Hematopoietic multipotent progenitor cell treated with erythropoietin and hydrocortisone succinate and interleukin-3 and kit ligand, for 8 days (in vitro differentiated cells): ENCODE results near the gene WDR5.

Source experiments
- DNase-seq: peaks from one replicate; pipeline ENCODE4 v3.0.0-alpha.2; 2015

Gene WDR5

DNA sequence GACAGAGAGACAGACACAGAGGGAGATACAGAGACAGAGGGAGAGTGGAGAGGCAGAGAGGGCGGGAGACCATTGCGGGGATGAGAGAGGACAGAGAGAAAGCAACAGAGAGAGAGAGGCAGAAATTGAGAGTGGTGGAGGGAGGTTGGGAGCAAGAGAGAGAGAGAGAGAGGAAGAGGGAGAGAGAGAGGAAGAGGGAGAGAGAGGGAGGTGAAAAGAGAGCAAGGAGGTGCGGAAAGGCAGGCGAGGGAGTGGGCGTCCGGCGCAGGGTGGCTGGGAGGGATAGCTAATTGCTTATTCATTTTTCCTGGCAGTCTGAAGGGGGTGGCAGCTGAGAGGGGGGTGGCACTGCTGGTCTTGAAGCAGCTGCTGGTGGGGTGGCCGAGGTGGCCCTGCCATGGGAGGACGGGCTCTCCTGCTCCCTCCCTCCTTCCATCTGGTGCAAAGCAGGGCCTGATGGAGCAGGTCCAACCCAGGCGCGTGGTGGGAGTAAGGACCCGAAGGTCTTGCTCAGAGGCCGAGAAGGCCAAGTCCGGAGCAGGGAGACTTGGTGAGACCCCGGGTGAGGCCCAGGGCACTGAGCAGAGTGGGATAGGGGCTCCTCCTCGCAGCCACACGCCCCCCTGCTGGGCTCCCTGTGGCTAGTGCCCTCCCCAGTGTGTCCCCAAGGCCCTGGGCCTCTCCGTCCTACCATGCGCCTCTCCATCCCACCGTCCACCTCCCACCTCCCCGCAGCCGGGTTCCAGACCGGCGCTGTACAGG lies 53.8 kb downstream of the WDR5 start:
- DNase-seq: no peak

DNA sequence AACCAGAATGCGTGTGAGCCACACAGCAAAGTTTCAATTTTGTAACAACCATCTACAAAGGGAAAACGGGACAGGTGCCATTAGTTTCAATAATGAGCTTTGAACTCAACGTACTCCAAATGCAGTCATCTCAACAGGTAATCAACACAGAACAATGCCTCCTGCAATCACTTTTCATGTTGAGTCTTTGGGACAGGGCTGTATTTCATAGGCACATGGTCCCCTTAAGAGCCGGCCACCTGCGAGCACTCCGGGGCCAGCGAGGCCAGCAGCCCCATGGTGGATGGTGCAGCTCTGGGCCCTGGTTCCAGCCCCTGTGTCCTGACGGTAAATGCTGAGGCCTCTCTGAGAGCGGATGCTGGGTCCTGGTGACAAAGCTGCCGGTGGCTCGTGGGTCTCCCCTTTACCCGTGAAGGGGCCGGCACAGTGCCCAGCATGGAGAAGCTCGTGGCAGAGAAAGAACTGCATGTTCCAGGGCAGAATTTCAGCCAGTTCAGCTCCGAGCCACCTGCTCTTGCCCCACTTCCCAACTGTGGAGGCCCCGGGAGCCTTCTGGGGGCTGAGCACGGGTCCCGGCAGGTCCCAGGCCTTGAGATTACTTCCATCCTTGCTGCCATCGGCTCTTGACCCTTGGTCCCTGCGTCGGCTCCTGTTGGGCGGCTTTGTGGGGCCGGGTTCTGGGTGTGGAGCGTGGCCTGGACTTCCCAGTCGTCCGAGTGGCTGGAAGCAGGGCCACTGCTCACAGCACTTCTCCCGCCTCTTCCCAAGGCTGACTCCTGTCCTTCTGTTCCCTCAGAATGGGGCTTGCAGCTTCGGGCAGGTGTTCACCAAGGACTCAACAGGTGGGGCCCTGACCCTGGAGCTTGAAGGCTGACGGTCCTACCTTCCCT lies 54.6 kb downstream of the WDR5 start:
- DNase-seq: no peak

DNA sequence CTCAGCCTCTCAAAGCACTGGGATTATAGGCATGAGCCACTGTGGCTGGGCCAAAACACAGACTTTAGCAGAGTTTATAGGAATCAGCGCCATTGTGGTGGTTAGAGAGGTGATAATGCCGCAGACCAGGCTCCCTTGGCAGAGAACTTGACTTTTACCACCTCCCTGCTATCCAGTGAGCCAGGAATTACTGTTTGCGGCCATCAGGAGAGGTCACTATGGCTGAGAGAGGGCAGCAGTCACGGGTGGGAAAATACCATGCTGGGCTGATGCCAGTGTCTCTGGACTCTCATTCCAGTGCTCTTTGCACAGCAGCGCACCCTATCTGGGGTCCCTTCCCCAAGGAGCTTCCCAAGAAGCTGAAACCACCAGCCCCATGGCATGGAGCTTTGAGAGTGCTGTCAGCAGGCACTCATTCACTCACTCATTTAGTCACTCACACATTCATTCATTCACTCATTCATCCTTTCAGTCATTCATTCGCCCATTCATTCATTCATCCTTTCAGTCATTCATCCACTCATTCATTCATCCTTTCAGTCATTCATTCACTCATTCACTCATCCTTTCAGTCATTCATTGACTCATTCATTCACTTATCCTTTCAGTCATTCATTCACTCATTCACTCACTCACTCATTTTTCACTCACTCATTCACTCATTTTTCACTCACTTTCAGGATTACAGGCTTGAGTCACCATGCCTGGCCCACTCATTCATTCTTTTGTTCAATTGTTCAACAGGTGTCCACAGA lies 55.8 kb downstream of the WDR5 start:
- no peak for DNase-seq

DNA sequence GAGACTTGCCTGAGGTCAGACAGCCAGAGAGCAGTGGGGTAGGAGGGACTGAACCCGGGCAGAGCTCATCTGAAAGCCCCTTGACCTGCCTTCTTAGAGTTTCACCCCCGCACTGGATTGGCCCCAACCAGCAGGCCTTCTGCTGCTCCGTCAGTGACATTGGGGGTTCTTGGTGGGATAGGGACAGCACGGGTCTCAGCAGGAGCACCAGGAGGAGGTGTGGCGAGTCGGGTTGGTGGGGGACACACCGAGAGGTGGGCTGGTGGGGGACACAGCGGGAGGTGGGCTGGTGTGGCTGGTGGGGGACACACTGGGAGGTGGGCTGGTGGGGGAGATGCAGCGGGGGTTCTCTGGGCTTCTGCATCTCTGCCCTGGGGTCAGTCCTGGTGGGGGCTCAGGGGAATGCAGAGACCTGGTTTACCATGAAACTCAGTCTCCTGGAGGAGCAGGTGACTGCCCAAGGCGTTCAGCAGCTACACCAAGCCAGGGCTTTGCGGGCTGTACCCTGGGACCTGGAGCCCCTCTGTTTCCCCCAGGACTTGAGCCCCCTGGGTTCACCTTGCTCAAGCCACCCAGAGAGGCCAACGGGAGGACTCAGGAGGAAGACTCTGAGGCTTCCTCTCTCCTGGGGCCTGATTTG lies 56.5 kb downstream of the WDR5 start:
- DNase-seq: no peak

DNA sequence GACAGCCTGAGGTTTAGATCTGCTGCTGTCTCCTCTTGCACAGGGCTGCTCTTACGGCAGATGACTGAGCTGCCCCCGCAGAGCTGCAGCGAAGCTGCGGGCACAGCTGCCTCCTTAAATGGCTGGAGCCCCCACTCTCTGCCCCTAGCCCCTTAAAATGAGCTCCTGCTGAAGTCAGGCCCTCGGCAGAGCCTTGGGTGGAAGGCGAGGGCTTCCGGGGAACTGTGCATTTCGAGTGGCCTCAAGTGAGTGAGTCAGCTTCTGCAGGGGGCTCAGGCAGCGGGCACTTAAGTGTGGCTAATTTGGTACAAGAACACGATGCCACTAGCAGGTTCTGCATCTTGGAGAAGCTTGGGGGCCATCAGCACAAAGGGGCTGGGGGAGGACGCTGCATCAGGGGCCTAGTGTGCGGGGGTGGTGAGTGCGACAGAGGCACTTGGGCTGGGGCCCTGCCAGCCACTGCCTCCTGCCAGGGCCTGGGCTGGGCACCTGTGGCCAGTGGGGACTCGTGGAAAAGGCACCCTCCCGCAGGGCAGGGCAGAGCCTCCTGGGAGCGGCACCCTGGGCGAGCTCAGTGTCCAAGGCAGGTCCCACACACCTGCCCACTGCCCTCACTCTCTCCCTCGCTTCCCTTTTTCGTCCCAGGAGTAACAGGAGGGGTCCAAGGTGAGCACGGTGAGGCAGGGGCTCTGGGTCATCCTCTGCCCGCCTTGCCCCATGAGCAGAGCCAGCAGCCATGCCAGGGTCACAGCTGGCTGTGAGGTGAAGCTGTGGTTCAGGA lies 57.3 kb downstream of the WDR5 start:
- DNase-seq: no peak

DNA sequence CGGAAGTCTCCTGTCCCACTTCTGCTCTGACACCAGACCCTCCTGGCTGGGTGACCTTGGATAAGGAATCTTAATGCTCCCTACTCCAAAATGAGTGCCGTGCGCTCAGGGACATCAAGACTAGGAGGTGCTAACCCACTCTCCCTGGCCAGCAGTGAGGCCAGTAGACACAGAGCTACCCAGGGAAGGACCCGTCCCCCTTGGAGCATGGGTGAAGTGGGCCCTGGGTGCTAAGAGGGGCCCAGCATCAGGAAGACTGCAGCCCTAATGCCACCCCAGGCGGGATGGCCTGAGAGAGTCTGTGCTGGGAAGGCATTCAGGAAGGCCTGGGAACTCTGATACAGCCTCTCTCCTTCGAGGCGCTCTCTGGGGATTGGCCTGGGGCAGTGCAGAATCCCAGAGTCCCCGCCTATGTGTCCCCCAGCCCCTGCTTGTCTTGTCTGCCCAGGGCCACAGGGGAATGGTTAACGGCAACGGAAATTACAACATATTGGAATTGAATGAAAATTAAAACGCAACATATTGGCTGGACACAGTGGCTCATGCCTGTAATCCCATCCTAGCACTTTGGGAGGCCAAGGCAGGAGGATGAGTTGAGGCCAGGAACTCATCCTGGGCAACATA lies 58.1 kb downstream of the WDR5 start:
- DNase-seq: no peak

DNA sequence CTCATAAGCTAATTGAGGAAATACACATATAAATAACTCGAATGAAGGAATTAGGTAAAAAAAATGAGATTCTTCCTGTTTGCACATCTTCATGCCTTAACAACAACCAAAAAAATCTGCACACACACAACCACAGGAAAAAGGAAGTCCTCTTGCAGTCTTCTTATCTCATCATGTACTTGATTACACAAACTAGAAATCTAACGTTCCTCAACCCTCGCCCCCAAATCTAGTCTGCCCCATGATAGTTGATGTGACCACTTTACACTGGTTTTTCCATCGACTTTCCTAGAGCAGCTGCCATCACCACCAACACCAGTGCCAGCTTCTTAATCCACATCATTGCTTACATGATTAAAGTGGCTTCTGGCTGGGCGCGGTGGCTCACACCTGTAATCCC lies 59.7 kb downstream of the WDR5 start:
- peak; percentile 8 for DNase-seq

DNA sequence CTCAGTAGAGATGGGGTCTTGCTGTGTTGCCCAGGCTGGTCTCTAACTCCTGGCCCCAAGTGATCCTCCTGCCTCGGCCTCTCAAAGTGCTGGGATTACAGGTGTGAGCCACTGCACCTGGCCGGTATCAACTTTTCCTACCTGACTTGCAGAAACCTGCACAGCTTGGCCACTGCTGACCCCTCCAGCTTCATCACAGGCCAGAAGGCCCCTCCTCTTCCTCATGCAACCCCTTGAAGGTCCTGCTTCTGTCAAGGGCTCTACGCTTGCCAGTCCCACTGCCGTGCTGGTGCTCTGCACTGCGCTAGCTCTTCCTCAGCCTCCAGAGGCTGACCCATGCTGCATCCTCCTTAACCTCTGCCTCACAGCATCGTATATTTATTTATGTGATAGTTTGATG lies 61.0 kb downstream of the WDR5 start:
- DNase-seq: no peak

DNA sequence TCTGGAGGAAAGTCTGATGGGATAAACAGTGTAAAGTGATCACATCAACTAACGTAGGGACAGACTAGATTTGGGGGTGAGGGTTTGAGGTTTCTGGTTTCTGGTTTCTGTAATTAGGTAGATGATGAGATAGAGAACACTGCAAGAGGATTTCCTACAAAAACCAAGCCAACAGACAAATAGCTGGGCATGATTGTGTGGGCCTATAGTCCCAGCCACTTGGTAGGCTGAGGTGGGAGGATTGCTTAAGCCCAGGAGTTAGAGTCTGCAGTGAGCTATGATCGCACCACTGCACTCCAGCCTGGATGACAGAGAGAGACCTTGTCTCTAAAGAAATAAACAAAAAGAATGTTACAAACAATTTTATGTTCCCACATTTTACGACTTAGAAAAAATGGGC lies 62.9 kb downstream of the WDR5 start:
- no peak for DNase-seq

DNA sequence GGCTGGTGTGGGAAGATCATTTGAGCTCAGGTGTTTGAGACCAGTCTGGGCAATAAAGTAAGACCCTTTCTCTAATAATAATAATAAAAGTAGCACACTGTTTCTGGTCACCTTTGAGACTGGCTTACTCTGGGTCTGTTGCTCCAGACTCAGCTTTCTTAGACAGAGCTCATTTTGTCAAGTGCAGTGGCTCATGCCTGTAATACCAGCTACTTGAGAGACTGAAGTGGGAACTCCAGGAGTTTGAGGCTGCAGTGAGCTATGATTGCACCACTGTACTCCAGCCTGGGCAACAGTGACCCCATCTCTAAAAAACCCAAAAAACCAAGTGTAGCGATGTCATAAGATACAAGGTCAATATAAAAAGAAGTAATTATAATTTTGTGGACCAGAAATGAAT lies 64.8 kb downstream of the WDR5 start:
- no peak for DNase-seq

DNA sequence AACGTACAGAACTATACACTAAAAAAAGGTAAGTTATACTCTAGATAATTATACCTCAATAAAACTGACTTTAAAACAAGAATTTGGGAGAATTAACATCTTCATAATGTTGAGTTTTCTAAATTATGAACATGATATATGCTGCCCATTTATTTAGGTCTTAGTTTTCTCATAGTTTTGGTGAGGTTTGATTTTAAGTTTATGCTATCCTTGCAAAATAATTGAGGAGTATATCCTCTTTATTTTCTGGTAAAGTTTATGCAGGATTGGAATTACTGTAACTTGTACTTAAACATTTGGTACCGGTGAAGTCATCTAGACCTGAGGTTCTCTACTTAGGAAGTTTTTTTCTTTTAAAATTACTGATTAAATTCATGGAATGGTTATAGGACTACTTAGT lies 67.3 kb downstream of the WDR5 start:
- no peak for DNase-seq

DNA sequence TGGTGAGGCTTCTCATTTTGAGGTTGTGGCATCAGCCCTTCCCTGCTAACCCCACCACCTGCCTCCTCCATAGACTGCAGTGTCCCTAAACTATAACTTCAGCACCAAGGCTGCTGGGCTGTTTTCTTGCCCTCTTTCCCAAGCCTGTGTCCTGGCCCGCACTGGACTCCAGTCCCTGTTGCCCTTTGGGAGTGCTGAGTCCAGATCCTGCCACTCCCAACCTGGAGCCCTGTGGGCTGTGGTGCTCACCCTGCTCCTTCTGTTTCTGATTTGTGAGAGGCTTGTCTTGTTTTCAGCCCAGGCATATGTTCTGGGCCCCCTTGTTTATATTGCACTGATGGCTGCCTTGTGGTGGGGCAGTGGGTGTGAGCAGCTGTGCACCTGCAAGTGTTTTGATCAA lies 68.2 kb downstream of the WDR5 start:
- DNase-seq: no peak

DNA sequence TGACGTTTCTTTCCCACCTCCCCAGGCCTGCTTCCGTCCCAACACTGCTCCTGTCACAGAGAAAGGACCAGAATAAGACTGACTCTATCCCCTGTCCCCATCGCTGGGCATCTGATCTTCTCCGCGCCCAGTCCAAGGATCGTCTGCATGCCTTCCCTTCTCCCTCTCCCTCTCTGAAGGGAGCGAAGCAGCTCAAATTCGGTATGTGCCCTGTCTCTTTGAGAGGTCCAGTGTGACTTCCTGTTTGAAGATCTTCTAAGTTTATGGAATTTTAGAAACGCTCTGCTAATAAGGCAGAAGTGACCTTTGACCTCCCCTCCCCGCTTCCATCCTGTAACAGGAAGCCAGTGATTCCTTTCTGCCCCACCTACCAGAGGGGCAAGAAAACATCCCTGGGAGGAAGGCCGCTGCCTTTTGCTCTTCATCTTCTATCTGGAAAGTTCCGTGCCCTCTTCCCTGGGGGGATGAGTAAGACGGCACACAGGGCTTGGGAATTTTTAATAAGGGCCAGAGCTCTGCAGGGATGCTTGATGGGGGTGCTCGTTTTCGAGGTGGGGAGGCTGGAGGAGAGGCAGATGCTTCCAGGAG lies 69.2 kb downstream of the WDR5 start:
- DNase-seq: no peak

DNA sequence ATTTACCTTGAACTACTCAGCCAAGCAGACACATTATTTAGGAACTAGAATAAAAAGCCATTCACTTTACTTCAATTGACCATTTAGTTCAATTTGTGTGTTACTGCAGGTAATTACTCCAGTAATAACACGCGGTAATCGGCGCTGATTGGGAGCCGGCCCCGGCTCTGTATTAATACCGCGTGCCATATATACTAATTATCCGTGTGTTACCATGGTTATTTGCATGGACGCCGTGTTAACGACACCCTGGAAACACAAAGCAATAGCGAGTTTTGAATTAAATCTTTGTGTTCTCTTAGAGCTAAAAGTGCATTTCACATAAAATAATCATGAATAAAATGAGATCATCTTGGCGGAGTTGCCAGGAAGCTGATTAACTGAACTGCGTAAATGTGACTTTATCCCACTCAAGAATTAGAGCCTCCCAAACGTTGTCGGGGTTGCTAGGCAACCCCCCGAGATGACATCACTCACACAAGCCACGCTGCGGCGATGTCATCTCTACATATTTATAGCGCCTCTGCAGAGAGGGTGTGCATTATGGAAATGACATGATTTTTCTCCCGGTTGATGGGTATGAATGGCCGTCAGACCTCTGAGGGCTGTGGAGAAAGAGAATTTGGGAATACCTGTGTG lies 69.9 kb downstream of the WDR5 start:
- no peak for DNase-seq

DNA sequence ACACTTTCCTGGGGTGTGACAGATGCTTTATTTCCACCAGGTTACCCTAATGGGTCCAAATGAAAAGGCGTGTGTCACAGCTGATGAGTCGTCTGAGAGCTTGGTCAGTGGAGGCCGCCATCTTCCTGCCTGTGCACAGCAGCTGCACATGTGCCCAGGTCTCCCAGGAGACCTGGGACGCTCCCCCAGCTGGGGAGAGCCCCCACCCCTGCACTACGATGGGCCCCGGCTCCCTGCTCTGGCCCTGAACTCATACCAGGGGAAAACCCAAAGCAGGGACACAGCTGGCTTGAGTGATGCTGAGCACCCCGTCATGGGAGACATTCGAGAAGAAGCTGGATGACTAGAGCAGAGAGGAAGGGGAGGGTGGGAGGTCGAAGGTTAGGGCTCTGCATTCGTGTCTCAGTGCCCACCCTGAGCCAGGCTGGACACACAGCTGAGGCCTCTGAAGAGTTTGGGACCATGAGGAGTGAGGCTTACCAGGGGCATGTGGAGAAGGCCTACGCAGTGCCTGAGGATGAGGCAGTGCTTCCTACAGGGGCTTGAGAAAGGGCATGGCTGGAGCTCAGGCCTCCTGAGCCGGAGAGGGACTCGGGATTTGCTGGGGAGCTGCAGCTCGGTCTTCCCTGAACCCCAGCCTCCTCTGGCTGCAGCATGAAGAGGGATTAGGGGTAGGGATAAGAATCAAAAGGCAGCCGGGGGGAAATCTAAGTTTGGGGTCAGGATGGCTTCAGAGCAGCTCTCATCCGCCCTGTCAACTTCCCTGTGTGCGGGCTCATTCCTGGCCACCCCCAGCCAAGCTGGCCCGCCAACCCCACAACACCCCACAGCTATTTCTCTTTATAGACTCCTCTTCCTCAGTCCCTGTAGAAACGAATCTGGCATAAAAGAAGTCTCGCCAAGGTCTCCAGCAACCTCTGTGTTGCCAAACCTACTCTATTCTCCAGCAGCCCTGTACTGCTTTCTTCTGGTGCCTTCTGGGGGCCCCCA lies 70.7 kb downstream of the WDR5 start:
- DNase-seq: no peak

DNA sequence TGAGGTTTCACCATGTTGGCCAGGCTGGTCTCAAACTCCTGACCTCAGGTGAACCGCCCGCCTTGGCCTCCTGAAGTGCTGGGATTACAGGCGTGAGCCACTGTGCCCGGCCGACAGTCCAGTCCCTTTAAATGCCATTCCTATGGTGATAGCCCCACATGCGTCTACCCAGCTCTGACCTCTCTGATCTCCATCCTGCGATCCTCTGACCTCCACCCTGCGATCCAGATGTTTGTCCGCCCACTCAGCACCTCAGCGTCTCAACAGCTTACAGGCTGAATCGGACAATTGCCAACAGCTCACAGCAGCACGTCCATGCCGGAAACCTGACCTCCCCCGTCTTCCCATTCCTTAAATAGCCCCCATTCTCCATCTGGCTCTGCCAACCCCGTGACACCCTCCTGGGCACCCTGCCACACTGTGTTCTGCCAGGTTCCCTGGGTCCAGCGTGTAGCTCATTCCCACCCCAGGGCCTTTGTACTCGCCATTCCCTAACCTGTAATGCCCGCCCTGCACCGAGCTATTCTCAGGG lies 72.5 kb downstream of the WDR5 start:
- DNase-seq: no peak

DNA sequence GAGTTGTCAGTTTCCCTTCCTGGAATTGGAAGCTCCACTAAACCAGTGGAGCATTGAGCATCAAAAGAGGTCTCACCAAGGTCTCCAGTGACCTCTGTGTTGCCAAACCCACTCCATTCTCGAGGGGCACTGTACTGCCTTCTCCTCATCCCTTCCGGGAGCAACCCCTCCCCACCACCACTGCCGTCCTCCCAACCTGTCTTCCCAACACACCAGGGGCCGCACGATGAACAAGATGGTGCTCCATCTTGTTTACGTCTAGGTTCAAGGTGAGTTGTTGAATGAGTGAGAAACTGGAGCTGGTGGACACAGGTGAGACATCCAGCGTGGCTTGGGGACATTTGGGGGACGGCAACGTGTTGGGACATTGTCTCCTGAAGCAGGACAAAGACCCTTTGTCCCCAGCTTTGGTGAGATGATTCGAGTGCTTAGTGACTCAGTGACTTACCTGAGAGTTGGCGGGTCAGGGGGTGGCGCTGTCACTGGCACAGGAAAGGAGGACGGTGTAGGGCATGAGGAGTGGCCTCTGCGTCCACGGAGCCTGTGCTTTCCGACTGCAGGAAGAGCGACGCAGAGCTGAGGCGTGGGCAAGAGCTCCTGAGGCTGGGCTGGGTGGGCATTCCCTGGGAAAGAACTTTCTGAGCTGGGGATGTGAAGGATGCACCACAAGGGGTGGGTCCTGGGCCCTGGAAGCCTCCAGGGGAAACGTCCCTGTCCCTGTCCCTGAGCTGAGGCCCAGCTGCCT lies 73.3 kb downstream of the WDR5 start:
- DNase-seq: no peak
